ENCODE measurements around the gene SF3A1.

GRCh38 chr22:30337461-30337778 lies 19.3 kb downstream of the SF3A1 start:
- TF ChIP-seq CTCF (IDR thresholded peaks at IDR 0.05; ENCODE audit: low read depth, low read length) (no peak), EZH2phosphoT487 (IDR thresholded peaks at IDR 0.05; ENCODE audit: low read depth) (no peak)

Data from OCI-LY3 (cell line).